Measurements from ENCODE around the gene ENOPH1. TPM values are rescaled to one million over a fixed set of nuclear protein-coding genes. Genes with fewer than 3 reads are reported as not detected.
A peak's percentile ranks its signal among the peaks of the same experiment; 100 is the strongest.

Gene ENOPH1
- total and polyA plus RNA-seq, 2 of the 13 experiments (the other 11 are each of a cell fraction or from before 2014, with no cell fraction given): 15.5 to 64.3 TPM

DNA sequence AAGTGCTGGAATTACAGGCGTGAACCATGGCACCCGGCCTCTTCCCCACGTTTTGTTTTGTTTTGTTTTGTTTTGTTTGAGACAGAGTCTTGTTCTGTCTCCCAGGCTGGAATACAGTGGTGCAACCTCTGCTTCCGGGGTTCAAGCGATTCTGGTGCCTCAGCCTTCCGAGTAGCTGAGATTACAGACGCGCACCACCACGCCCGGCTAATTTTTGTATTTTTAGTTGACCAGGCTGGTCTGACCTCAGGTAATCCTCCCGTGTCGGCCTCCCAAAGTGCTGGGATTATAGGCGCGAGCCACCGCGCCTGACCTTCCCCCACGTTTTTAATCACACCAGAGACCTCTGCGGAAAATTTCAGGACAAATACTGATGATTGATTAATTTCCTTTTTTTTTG is 2.2 kb downstream of the ENOPH1 start:
- intact Hi-C loops (cut with micrococcal nuclease; ENCODE audit: unreplicated experiment): loop anchor here (10.0 kb wide), 1 partner anchor 148 kb away; no protein-coding TSS in a partner anchor
- TF ChIP-seq, protein P1, sequence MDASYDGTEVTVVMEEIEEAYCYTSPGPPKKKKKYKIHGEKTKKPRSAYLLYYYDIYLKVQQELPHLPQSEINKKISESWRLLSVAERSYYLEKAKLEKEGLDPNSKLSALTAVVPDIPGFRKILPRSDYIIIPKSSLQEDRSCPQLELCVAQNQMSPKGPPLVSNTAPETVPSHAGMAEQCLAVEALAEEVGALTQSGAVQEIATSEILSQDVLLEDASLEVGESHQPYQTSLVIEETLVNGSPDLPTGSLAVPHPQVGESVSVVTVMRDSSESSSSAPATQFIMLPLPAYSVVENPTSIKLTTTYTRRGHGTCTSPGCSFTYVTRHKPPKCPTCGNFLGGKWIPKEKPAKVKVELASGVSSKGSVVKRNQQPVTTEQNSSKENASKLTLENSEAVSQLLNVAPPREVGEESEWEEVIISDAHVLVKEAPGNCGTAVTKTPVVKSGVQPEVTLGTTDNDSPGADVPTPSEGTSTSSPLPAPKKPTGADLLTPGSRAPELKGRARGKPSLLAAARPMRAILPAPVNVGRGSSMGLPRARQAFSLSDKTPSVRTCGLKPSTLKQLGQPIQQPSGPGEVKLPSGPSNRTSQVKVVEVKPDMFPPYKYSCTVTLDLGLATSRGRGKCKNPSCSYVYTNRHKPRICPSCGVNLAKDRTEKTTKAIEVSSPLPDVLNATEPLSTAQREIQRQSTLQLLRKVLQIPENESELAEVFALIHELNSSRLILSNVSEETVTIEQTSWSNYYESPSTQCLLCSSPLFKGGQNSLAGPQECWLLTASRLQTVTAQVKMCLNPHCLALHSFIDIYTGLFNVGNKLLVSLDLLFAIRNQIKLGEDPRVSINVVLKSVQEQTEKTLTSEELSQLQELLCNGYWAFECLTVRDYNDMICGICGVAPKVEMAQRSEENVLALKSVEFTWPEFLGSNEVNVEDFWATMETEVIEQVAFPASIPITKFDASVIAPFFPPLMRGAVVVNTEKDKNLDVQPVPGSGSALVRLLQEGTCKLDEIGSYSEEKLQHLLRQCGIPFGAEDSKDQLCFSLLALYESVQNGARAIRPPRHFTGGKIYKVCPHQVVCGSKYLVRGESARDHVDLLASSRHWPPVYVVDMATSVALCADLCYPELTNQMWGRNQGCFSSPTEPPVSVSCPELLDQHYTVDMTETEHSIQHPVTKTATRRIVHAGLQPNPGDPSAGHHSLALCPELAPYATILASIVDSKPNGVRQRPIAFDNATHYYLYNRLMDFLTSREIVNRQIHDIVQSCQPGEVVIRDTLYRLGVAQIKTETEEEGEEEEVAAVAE (CRISPR knock-in tag; IDR thresholded peaks at IDR 0.05; ENCODE audit: borderline replicate concordance): no peak
- no peak for TF ChIP-seq MBD4 (IDR thresholded peaks at IDR 0.05; ENCODE audit: borderline replicate concordance, low read length)
- no peak for TF ChIP-seq RBM39 (IDR thresholded peaks at IDR 0.05; ENCODE audit: low read depth, low read length, poor library complexity, severe bottlenecking)
- no peak for TF ChIP-seq GATAD1 (CRISPR knock-in tag; IDR thresholded peaks at IDR 0.05)
- TF ChIP-seq NR3C1 (CRISPR knock-in tag; IDR thresholded peaks at IDR 0.05): no peak
- no peak for TF ChIP-seq PRMT3 (CRISPR knock-in tag; IDR thresholded peaks at IDR 0.05; ENCODE audit: borderline replicate concordance, low read depth)
- TF ChIP-seq NCOA5 (CRISPR knock-in tag; IDR thresholded peaks at IDR 0.05): no peak
- no peak for TF ChIP-seq IRF2 (CRISPR knock-in tag; IDR thresholded peaks at IDR 0.05)
- no peak for TF ChIP-seq SATB2 (CRISPR knock-in tag; IDR thresholded peaks at IDR 0.05)
- no peak for TF ChIP-seq GZF1 (CRISPR knock-in tag; IDR thresholded peaks at IDR 0.05)
- TF ChIP-seq ZNF121 (CRISPR knock-in tag; IDR thresholded peaks at IDR 0.05): no peak
- no peak for TF ChIP-seq ZFP41 (CRISPR knock-in tag; IDR thresholded peaks at IDR 0.05; ENCODE audit: borderline replicate concordance)
- TF ChIP-seq, protein P2, sequence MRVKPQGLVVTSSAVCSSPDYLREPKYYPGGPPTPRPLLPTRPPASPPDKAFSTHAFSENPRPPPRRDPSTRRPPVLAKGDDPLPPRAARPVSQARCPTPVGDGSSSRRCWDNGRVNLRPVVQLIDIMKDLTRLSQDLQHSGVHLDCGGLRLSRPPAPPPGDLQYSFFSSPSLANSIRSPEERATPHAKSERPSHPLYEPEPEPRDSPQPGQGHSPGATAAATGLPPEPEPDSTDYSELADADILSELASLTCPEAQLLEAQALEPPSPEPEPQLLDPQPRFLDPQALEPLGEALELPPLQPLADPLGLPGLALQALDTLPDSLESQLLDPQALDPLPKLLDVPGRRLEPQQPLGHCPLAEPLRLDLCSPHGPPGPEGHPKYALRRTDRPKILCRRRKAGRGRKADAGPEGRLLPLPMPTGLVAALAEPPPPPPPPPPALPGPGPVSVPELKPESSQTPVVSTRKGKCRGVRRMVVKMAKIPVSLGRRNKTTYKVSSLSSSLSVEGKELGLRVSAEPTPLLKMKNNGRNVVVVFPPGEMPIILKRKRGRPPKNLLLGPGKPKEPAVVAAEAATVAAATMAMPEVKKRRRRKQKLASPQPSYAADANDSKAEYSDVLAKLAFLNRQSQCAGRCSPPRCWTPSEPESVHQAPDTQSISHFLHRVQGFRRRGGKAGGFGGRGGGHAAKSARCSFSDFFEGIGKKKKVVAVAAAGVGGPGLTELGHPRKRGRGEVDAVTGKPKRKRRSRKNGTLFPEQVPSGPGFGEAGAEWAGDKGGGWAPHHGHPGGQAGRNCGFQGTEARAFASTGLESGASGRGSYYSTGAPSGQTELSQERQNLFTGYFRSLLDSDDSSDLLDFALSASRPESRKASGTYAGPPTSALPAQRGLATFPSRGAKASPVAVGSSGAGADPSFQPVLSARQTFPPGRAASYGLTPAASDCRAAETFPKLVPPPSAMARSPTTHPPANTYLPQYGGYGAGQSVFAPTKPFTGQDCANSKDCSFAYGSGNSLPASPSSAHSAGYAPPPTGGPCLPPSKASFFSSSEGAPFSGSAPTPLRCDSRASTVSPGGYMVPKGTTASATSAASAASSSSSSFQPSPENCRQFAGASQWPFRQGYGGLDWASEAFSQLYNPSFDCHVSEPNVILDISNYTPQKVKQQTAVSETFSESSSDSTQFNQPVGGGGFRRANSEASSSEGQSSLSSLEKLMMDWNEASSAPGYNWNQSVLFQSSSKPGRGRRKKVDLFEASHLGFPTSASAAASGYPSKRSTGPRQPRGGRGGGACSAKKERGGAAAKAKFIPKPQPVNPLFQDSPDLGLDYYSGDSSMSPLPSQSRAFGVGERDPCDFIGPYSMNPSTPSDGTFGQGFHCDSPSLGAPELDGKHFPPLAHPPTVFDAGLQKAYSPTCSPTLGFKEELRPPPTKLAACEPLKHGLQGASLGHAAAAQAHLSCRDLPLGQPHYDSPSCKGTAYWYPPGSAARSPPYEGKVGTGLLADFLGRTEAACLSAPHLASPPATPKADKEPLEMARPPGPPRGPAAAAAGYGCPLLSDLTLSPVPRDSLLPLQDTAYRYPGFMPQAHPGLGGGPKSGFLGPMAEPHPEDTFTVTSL (CRISPR knock-in tag; IDR thresholded peaks at IDR 0.05; ENCODE audit: borderline replicate concordance): no peak
- peaks cover 0 to 6% of the 10 kb centered on the region in 2 experiments; a peak in 3 of 5 replicates for H3K36me3 ChIP-seq (replicated peaks in 1 of 2; ENCODE audit: control insufficient read depth in 1 of 2, insufficient read depth in 2 of 2, low read length in 2 of 2)
- H3K79me2 ChIP-seq (ENCODE audit: insufficient read depth, low read length): peaks cover 86% of the 10 kb centered on the region
- H3K4me3 ChIP-seq (replicated peaks in 1 of 3; ENCODE audit: insufficient read depth in 1 of 3, low read depth in 2 of 3, low read length in 3 of 3): peak overlapping the region in 1 of 3 experiments; percentile 10; a peak in 1 of 6 replicates
- 81% methylated on average over 18 of the region's 18 CpGs for WGBS (ENCODE audit: low lambda C conversion rate)
- no peak for ATAC-seq
- in situ Hi-C loops (cut with HindIII; ENCODE audit: extremely low pct_ligation_motif_present, low pct_unique_long_range_greater_than_20kb): no loop called here
- BruUV-seq (replicated peaks): no TSS peak
- ChIA-PET POLR2A (no interaction called here), CTCF (ENCODE audit: low intra/inter-chr PET ratio, low total read pairs) (no interaction called here)
- DNase-seq (ENCODE audit: low spot score): no peak
- no peak overlapping the region for H3K27ac ChIP-seq (ENCODE audit: extremely low read length, insufficient read depth, low read length)
- H3K9me3 ChIP-seq (ENCODE audit: low read length): no peaks in the 10 kb centered on the region
- no peak for FAIRE-seq
- peaks cover 64% of the 10 kb centered on the region for H3K4me1 ChIP-seq (ENCODE audit: insufficient read depth, low read length)
- H3K4me2 ChIP-seq (ENCODE audit: low read depth, low read length): peak overlapping the region; percentile 55
- peak overlapping the region; percentile 20; the same call in 1 of the 2 replicates for H3K9ac ChIP-seq (ENCODE audit: insufficient read depth, low read depth, low read length)
- no peaks in the 10 kb centered on the region; a peak in 1 of 5 replicates for H3K27me3 ChIP-seq (ENCODE audit: control insufficient read depth in 1 of 2, insufficient read depth in 2 of 2, low read length in 2 of 2)
- H2AFZ ChIP-seq (ENCODE audit: low read length): no peak overlapping the region
- H4K20me1 ChIP-seq (ENCODE audit: insufficient read depth, low read length): peaks cover 23% of the 10 kb centered on the region
